ENCODE data around the gene ARHGEF11.
"Not testable (repeated sequence)": the region's sequence is repeated elsewhere in the genome, so short reads cannot be mapped to it uniquely, and the experiment has no call there.

Gene ARHGEF11

DNA sequence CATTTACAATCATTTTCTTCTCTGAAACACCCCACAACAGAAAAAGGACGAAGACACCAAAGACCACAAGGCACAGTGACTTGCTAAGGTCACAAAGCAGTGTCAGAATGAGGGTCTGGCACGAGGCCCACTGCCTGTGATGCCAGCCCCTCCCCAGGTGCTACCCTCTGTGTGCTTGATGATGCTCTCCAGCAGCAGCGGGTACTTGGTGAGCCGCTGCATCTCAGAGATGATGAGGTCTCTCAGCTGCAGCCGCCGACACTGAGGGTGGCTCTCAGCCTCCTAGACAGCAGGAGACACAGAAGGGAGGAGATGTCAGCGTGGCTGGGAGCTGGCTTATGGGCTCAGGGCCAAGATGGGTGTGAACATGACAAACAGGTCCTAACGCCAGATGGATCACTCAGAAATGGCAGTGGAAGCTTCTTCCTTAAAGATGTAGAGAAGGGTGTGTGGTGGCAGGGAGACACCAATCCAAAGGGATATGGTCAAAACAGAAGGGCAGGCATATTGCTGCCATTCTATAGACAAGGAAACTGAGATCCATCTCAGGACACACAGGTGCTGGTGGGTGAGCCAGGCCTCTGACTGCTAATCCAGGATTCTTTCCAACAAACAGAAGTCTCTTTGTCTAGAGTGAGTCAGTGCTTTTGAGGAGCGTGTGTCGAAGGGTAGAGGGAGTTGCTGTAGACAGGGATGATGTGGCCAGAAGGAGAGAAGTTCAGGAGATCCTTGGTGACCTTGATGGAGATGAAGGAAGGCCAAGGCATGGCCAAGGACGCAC is 99.5 kb downstream of the ARHGEF11 start:
- no peak for DNase-seq

- no peak for DNase-seq
Measured at GRCh38 chr1:156944848-156945247, 100.7 kb downstream of the ARHGEF11 start.

- DNase-seq = no peak
Measured at GRCh38 chr1:156944268-156944667, 101.3 kb downstream of the ARHGEF11 start.

DNA sequence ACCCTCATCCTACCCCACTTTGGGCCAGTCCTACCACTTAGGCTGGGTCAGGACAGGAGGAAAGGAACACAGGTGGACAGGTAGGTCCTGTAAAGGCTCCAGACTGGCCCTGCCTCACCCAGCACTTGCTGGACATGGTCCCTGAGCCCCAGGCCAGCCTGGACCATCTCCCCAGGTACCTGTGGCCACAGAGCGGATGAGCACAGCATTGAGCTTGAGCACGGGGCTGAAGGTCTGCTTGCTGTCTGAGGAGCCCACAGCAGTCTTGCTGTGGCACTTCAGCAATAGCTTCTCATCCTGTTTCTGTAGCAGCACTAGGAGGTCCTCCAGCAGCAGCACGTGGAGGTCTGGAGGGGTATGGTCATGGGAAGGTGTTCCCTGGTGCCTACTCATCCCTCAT is 101.8 kb downstream of the ARHGEF11 start:
- no peak for DNase-seq

DNA sequence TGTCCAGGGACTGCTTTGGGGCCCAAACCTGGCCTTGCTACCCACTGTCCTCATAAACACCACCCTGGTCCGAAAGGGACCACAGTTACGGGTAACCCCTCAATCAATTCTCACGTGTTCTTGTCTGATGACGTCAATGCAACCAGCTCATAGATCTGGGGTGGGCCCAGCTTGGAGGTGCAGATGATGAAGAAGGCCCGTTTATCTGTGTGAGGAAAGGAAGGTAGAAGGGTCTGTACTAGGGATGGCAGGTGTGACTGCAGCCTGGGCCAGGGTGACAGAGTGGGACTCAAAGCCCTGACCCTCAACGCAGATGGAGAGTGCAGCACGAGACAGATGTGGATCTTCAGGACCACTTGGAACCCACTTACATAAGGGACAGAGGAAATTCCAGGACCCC is 103.0 kb downstream of the ARHGEF11 start:
- DNase-seq = no peak

GRCh38 chr1:156942176-156942575 is 103.4 kb downstream of the ARHGEF11 start:
- DNase-seq = no peak

GRCh38 chr1:156941675-156942074 is 103.9 kb downstream of the ARHGEF11 start:
- no peak for DNase-seq

DNA sequence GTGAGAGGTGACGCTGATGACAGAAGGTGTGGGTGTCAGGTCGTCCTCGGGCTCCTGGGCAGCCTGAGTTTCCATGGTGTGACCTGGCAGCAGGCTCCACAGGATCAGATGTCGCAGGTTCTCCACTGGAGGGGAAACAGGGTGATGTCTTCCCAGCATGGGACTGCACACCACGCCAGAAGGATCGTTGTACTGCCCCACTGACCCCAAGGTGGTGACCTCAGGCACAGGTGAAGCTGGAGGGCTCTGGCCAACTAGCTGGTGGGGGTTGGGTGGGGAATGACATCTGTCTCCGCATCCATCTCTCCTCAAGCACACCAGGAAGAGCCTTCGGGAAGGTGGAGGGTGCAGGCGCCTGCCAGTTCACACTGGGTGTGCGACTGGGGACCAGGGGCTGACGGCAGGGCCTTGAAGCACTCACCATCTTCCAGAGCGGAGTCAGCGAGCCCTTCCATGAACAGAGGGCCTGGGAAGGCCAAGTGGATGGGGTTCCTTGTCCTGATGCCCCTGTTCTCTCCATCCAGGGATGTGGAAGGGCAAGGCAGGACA is 105.7 kb downstream of the ARHGEF11 start:
- no peak for DNase-seq

DNA sequence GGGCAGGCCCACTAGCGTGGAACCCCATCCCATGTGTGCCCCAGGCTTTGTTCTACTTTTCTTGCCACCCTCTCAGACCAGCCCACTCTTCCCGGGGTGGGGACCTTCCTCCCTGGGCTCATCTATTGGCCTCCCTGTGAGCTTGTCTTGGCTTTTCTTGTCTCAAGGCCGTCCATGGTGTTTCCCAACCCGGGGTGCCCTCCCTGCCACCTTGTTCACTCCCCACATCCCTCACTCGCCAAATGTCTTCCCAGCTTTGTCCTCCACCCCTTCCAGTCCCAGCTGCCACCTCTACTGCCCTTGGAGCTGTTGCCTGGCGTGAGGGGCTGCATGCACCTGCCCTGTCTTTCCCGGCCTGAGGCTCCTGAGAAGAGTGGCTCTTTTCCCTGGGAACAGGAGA is 106.7 kb downstream of the ARHGEF11 start:
- no peak for DNase-seq

- no peak for DNase-seq
Measured at GRCh38 chr1:156937883-156938282, 107.7 kb downstream of the ARHGEF11 start.

GRCh38 chr1:156936721-156937220 is 108.8 kb downstream of the ARHGEF11 start:
- DNase-seq = no peak

DNA sequence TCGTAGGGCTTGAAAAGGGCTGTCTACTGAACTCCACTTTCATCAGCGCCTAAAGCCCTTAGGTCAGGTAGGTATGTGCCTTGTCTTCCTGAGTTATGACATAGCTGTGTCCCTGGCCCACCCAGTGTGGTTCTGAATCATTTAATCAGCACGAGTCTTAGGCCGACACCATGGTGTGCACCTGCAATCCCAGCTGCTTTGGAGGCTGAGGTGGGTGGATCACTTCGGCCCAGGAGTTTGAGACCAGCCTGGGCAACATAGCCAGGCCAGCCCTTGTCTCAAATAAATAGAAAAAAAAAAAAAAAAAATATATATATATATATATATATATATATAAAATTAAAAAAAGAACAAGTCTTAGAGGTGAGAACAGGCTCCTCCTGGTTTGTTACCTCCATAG is 109.4 kb downstream of the ARHGEF11 start:
- DNase-seq = no peak

DNA sequence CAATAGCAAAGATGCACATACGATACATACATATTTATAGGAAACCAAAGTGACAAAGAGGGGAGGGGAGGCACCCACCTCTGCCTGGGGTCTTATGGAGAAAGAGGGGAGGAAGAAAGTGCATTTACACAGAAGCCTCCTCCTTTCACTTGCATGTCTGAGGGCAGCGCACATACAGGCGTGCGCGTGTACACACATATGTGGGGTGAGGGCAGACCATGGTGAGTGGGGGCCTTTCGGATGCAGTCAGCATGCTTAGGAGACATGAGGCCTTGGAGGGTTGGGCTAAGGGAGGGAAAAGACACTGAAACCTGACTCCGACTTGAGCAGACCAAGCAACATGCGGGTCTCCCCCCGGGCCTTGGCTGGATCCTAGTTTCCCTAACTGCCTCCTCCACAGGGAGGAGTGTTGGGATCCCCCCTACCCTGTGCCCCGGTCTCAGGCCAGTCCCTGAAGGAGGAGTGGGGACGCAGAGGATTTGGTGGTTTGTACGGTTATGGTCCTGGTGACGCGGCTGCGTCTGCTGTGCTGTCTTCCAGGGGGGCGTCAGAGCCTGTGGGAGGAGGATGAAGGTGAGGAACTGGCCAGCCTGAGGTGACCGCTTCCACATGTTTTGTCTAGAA is 109.9 kb downstream of the ARHGEF11 start:
- DNase-seq = no peak

DNA sequence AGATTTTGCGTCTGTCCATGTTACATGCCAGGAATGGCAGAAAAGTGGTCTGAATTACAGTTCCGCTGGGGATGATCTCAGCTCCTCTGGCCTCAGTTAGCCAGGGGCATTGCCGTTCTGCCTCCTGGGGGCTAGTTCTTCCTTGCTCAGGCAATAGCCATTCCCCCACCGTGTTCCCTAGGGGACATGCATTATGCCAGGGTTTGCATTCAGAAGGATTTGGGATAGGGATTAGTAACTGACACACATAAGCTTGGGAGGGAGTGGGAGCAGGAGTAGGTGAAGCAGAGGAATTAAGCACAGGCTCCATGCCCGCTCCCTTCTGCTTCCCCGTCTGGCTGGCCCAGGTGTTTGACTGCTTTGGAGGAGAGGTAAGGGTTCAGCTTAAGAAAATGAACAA is 112.4 kb downstream of the ARHGEF11 start:
- DNase-seq = no peak

- no peak for DNase-seq
Measured at GRCh38 chr1:156931974-156932710, 113.4 kb downstream of the ARHGEF11 start.

GRCh38 chr1:156931211-156931952 is 114.2 kb downstream of the ARHGEF11 start:
- no peak for DNase-seq

DNA sequence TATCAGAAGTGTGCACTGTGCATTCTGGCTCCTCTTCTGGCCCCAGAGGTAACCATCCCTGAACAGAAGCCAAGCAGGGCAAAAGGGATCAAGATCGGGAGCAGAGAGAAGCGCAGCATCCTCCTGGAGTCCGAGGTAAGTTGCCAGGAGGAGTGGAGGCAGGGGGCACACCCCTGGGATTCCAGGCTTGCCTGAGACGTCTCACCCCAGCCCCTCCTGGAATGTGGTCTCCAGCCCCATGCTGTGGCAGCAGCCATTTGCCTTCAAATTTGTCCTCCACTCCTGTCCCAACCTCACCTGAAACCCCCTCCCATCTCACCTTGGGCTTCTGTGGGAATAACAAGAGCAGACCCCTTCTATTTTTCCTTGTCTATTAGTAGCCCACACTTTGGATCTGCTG is 115.1 kb downstream of the ARHGEF11 start:
- DNase-seq = no peak

- DNase-seq = no peak
Measured at GRCh38 chr1:156929596-156930238, 115.8 kb downstream of the ARHGEF11 start.

- no peak for DNase-seq
Measured at GRCh38 chr1:156928043-156928602, 117.4 kb downstream of the ARHGEF11 start.

DNA sequence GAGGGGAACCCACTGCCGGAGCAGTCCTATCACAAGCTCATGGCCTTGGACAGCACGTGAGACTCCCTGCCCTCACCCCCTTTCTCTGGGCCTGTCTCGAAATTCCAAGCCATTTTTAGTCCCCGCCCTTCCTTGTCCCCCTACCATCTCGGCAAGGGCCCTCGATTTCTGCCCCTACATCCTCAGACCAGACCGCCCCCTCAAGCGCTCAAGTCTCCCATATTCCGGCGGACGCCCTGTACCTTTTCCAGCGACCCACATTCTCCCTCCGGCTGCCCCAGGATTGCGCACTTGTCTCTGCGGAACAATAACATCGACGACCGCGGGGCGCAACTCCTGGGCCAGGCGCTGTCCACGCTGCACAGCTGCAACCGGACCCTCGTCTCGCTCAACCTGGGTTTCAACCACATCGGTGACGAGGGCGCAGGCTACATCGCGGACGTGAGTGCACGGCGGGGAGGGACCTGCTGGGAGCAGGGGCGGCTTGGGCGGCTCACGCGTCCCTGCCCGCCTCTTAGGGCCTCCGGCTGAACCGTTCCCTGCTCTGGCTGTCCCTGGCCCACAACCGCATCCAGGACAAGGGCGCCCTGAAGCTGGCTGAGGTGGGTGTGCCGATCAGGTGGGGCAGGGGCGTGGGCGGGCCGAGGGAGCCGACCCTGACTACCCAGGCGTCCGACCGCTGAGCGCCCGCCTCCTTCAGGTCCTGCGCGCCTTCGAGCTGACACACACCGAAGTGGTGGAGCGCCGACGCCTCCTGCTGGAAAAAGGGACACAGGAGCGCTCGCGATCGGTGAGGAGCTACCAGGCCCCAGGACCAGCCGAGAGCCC is 118.1 kb downstream of the ARHGEF11 start:
- DNase-seq = peak; percentile 74

DNA sequence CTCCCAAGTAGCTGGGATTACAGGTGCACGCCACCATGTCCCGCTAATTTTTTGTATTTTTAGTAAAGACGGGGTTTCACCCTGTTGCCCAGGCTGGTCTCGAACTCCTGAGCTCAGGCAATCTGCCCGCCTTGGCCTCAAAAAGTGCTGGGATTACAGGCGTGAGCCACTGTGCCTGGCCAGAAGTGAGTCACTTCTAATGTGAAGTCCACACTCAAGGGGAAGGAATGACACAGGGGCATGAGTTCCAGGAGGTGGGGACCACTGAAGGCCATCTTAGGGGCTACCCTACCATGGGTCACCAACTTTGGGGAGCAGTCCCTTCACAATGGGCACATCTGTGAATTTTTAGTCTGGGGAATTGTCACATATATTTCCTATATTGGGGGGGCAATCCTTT is 118.8 kb downstream of the ARHGEF11 start:
- not testable (repeated sequence) for DNase-seq
